DND-41 (cell line): ENCODE results near the gene JAK3.

Experiments
- CTCF ChIP-seq: IDR thresholded peaks from 2 replicates; pipeline ENCODE4 v1.5.1; 2012; ENCODE audit warnings: borderline replicate concordance, low read length, moderate library complexity, mild to moderate bottlenecking; ENCODE audit not compliant: poor library complexity, severe bottlenecking; ENCODE audit errors: extremely low read depth
- EZH2 ChIP-seq: IDR thresholded peaks from 3 replicates; pipeline ENCODE4 v1.6.1; 2012; ENCODE audit warnings: borderline replicate concordance, low read depth, mild to moderate bottlenecking, moderate library complexity, low read length, inconsistent platforms; ENCODE audit not compliant: severe bottlenecking

- no peak for TF ChIP-seq CTCF
- no peak for TF ChIP-seq EZH2
Observed at GRCh38 chr19:17794731-17795494, 52.9 kb downstream of the JAK3 start, which contains the start of gene B3GNT3.
